HepG2 (cell line): ENCODE results near the gene EHD1. TPM values are rescaled to one million over a fixed set of nuclear protein-coding genes. Genes with fewer than 3 reads are reported as not detected.

Experiments used
- ATAC-seq: fragments of 200-7000 bp; cut with Tn5 transposase; 3 replicates; pipeline ENCODE4 v1.9.1; 2020; ENCODE audit warnings: mild to moderate bottlenecking, moderate library complexity
- BruUV-seq: library from RNA; stranded (reverse); fragments of 400-500 nt; replicated peaks from 2 replicates; lab custom pipeline; 2021; lab: Mats Ljungman, UMichigan
- CTCF ChIA-PET: fragments of 300-600 bp; formaldehyde crosslinking; extraction: SDS; loops from one replicate; lab custom pipeline; 2021; ENCODE audit warnings: low total read pairs, inconsistent platforms, low intra/inter-chr PET ratio; lab: Yijun Ruan, JAX
- POLR2A ChIA-PET: fragments of 350-600 bp; sonication (Branson Sonifier 250); formaldehyde crosslinking; loops from one replicate; lab custom pipeline; 2020; ENCODE audit warnings: antibody characterized with exemption, inconsistent platforms; lab: Yijun Ruan, JAX
- DNase-seq: peaks from one replicate; pipeline ENCODE4 v3.0.0-alpha.2; 2015; ENCODE audit warnings: low spot score
- FAIRE-seq: peaks from 3 replicates; lab custom pipeline; 2011; peaks lifted over from hg19 to GRCh38; lab: Jason Lieb, UNC
- H2AFZ ChIP-seq: one replicate; pipeline ENCODE4 v1.6.1; 2011; ENCODE audit warnings: low read length, inconsistent platforms
- H3K27ac ChIP-seq: fragments of 300-600 bp; 3 replicates; pipeline ENCODE4 v1.8.0; 2011; ENCODE audit warnings: mixed run types, mild to moderate bottlenecking, mixed read lengths, low read length, inconsistent platforms; ENCODE audit not compliant: insufficient read depth; ENCODE audit errors: extremely low read length
- H3K27me3 ChIP-seq, 2 experiments: fragments of 200-600 bp in 1 of 2; 2 replicates in 1 of 2; 3 replicates in 1 of 2; pipeline versions ENCODE4 v1.6.0 to v1.8.0; 2011; ENCODE audit warnings: low read length in 2 of 2, mild to moderate bottlenecking in 2 of 2, moderate library complexity in 2 of 2, inconsistent platforms in 1 of 2; ENCODE audit not compliant: insufficient read depth in 2 of 2, control insufficient read depth in 1 of 2
- H3K36me3 ChIP-seq, 2 experiments: fragments of 200-600 bp in 1 of 2; replicated peaks in 1 of 2; 2 replicates in 1 of 2; 3 replicates in 1 of 2; pipeline versions ENCODE4 v1.5.1 to v1.8.0; 2011; ENCODE audit warnings: low read length in 2 of 2, inconsistent platforms in 1 of 2; ENCODE audit not compliant: insufficient read depth in 2 of 2, control insufficient read depth in 1 of 2
- H3K4me1 ChIP-seq: 2 replicates; pipeline ENCODE4 v1.5.1; 2012; ENCODE audit warnings: low read length, inconsistent platforms; ENCODE audit not compliant: insufficient read depth
- H3K4me2 ChIP-seq: 2 replicates; pipeline ENCODE4 v1.6.0; 2011; ENCODE audit warnings: low read depth, low read length, inconsistent platforms
- H3K4me3 ChIP-seq, 3 experiments: fragments of 200-600 bp in 1 of 3; sonication (generic), shearing (Covaris generic) in 1 of 3; replicated peaks in 1 of 3; 2 replicates each; pipeline ENCODE4 v1.5.1; 2011 to 2016; ENCODE audit warnings: low read length in 3 of 3, inconsistent platforms in 2 of 3, low read depth in 2 of 3, mild to moderate bottlenecking in 2 of 3, control low read depth in 1 of 3, mixed read lengths in 1 of 3; ENCODE audit not compliant: insufficient read depth in 1 of 3
- H3K79me2 ChIP-seq: one replicate; pipeline ENCODE4 v1.6.1; 2011; ENCODE audit warnings: low read length, inconsistent platforms; ENCODE audit not compliant: insufficient read depth
- H3K9ac ChIP-seq: 2 replicates; pipeline ENCODE4 v1.6.0; 2011; ENCODE audit warnings: mild to moderate bottlenecking, low read depth, low read length, inconsistent platforms; ENCODE audit not compliant: insufficient read depth
- H3K9me3 ChIP-seq: 2 replicates; pipeline ENCODE4 v1.5.1; 2012; ENCODE audit warnings: mild to moderate bottlenecking, low read length
- H4K20me1 ChIP-seq: 2 replicates; pipeline ENCODE4 v1.6.0; 2011; ENCODE audit warnings: inconsistent platforms, mild to moderate bottlenecking, low read length, moderate library complexity; ENCODE audit not compliant: insufficient read depth
- AGO2 ChIP-seq: fragments of 200-400 bp; formaldehyde crosslinking; optimal IDR thresholded peaks from 2 replicates; pipeline ENCODE3; 2017; ENCODE audit warnings: mild to moderate bottlenecking, low read depth, low read length, moderate library complexity
- ASH2L ChIP-seq: fragments of 300-600, 200-600 bp; sonication (generic); IDR thresholded peaks from 2 replicates; pipeline ENCODE4 v1.7.0; 2017; ENCODE audit warnings: low read depth, mild to moderate bottlenecking, moderate library complexity, mixed read lengths, low read length; ENCODE audit not compliant: insufficient read length
- BCL6 ChIP-seq: IDR thresholded peaks from 2 replicates; pipeline ENCODE4 v1.6.1; 2016; ENCODE audit warnings: missing genetic modification reagents, missing compliant biosample characterization
- ELF1 ChIP-seq: sonication (generic); formaldehyde crosslinking; IDR thresholded peaks from 2 replicates; pipeline ENCODE4 v1.4.0; 2020; ENCODE audit warnings: missing genetic modification reagents
- ELF4 ChIP-seq: sonication (generic); formaldehyde crosslinking; IDR thresholded peaks from 2 replicates; pipeline ENCODE4 v1.5.0; 2020; ENCODE audit warnings: missing genetic modification reagents, mild to moderate bottlenecking, moderate library complexity, borderline replicate concordance
- FOXA3 ChIP-seq: IDR thresholded peaks from 2 replicates; pipeline ENCODE4 v1.6.1; 2016; ENCODE audit warnings: missing genetic modification reagents, missing compliant biosample characterization
- MTA1 ChIP-seq: sonication (generic); formaldehyde crosslinking; IDR thresholded peaks from 2 replicates; pipeline ENCODE4 v1.4.0; 2020; ENCODE audit warnings: missing genetic modification reagents, mild to moderate bottlenecking, borderline replicate concordance
- NFKBIZ ChIP-seq: IDR thresholded peaks from 2 replicates; pipeline ENCODE4 v1.6.1; 2018; ENCODE audit warnings: missing genetic modification reagents, missing compliant biosample characterization
- RARA ChIP-seq: IDR thresholded peaks from 2 replicates; pipeline ENCODE4 v1.6.1; 2016; ENCODE audit warnings: missing genetic modification reagents, missing compliant biosample characterization
- ZNF225 ChIP-seq: sonication (generic); formaldehyde crosslinking; IDR thresholded peaks from 2 replicates; pipeline ENCODE4 v1.4.0; 2020; ENCODE audit warnings: mild to moderate bottlenecking, missing genetic modification reagents
- ZNF768 ChIP-seq: sonication (generic); formaldehyde crosslinking; IDR thresholded peaks from 2 replicates; pipeline ENCODE4 v1.4.0; 2020; ENCODE audit warnings: missing genetic modification reagents
- ZNF792 ChIP-seq: IDR thresholded peaks from 2 replicates; pipeline ENCODE4 v1.6.1; 2016
- ZNF878 ChIP-seq: sonication (generic); formaldehyde crosslinking; IDR thresholded peaks from 2 replicates; pipeline ENCODE4 v1.8.1; 2023; ENCODE audit warnings: mild to moderate bottlenecking, missing genetic modification reagents, moderate library complexity
- WGBS: methylation state at CpG from one replicate; pipeline ENCODE4 v1.1.6; 2017; ENCODE audit warnings: low lambda C conversion rate; 5-methylcytosine and 5-hydroxymethylcytosine counted together
- in situ Hi-C: cut with HindIII; loops from 2 replicates; pipeline ENCODE4 v1.10.0; 2017; ENCODE audit warnings: low pct_unique_long_range_greater_than_20kb; ENCODE audit not compliant: extremely low pct_ligation_motif_present
- intact Hi-C: fragments of 100-400 bp; cut with micrococcal nuclease; formaldehyde crosslinking; loops from one replicate; pipeline ENCODE4 v1.10.0; 2022; ENCODE audit not compliant: unreplicated experiment
- polyA plus RNA-seq, 8 experiments: library from polyadenylated mRNA; depleted of rRNA in 3 of 8; stranded (reverse) in 7 of 8; unstranded in 1 of 8; fragments of >200 nt; fragmentation: Illumina TruSeq in 4 of 8; extraction: Trizol in 4 of 8; gene quantifications; 2 replicates each; pipeline versions ENCODE4 v1.2.1 to v1.2.3, GENCODE V29; 2011 to 2016; ENCODE audit warnings: low read depth in 4 of 8, missing spikeins in 1 of 8, mixed read lengths in 1 of 8; ENCODE audit not compliant: insufficient read depth in 1 of 8
- total RNA-seq, 5 experiments: library from RNA; depleted of rRNA; stranded (reverse); fragments of >200 nt; fragmentation: Illumina TruSeq; extraction: Trizol; gene quantifications; 2 replicates each; pipeline ENCODE4 v1.2.3, GENCODE V29; 2016; ENCODE audit warnings: low read depth in 1 of 5
- TF ChIP-seq, protein P1 (sequence below), 2 experiments: sonication (generic) in 1 of 2; formaldehyde crosslinking in 1 of 2; IDR thresholded peaks; 2 replicates each; pipeline versions ENCODE4 v1.4.0 to v1.6.1; 2018 to 2020; ENCODE audit warnings: missing genetic modification reagents in 2 of 2, borderline replicate concordance in 1 of 2, low read depth in 1 of 2, mild to moderate bottlenecking in 1 of 2, missing biosample characterization in 1 of 2

EHD1 gene
- total and polyA plus RNA-seq, 2 of the 13 experiments (the other 11 are each of a cell fraction or from before 2014, with no cell fraction given) = 23.6 to 26.6 TPM

DNA sequence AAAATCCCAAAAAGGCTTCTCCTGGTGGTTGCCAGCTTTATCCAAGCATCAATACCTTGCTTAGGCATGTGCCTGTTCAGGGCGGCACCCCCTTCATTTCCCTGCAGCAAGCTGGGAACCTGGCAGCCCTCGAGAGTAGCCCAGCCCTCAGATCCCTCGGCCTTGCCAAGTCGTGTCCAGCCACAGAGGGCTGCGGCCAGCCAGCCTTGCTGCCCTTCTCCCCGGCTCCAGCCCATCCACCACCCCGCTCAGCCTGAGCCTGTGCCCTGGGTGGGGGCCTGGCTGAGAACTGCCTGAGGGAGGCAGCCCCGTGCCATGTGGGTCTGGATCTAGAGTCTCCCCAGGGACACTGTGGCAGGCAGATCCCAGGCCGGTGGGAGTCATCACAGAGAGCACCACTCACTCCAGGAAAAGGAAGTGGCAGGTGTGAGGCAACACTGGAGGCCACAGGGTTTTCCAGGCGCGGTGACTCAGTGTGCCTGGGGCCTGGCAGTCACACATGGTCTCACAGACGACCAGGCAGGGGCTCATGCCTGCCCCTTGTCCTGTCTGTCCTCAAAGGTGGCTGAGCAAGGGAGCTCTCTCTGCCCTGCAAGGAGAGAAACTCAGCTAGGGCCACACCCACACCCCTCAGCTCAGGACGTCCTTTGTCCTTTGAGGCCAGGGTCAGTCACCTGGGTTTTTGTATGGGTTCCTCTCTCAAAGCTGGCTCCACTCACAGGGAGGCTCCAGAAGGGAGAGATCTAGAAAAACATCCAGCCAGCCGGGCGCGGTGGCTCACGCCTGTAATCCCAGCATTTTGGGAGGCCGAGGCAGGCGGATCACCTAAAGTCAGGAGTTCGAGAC lies 21.8 kb downstream of the EHD1 start (continued):
- peak; percentile 45; the same call in 1 of the 2 replicates for TF ChIP-seq ZNF792 (CRISPR knock-in tag)
- TF ChIP-seq MTA1 = no peak
- peak; percentile 32; the same call in 1 of the 2 replicates for TF ChIP-seq FOXA3 (CRISPR knock-in tag)
- TF ChIP-seq ELF1 = peak; percentile 36; the same call in 1 of the 2 replicates
- TF ChIP-seq ZNF225 (CRISPR knock-in tag) = no peak
- TF ChIP-seq RARA (CRISPR knock-in tag) = peak; percentile 73
- TF ChIP-seq BCL6 (CRISPR knock-in tag) = peak; percentile 73

DNA sequence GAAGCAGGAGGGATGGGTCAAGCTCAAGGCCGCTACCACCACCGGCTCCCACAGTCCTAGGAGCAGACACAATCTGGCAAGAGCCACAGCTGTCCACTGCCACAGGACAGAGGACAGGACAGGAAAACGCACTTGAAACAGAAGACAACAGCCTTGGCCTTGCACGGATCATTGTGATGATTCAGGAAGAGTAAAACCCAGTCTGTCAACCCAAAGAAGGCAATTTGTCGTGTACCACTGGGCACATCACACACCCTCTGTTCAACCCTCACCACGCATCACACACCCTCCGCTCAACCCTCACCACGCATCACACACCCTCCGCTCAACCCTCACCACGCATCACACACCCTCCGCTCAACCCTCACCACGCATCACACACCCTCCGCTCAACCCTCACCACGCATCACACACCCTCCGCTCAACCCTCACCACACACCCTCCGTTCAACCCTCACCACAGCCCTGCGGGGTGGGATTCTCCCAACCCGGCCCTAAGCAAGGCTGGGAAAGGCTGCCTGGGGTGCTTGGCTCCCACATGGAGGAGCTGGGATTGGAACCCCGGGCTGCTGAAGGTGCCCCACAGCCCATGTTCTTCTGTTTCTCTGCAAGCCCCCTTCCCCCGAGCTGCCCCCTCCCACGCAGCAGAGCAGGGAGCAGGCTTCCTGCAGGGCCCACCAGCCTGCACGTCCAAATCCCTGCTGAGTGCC lies 22.7 kb downstream of the EHD1 start:
- intact Hi-C loops = no loop called here
- H3K4me2 ChIP-seq = no peak overlapping the region
- H2AFZ ChIP-seq = no peak overlapping the region
- H3K9me3 ChIP-seq = no peaks in the 10 kb centered on the region
- peaks cover 13 to 30% of the 10 kb centered on the region in 2 experiments; a peak in 4 of 5 replicates for H3K36me3 ChIP-seq
- BruUV-seq = no TSS peak
- H3K27ac ChIP-seq = peak overlapping the region; percentile 40
- 0 out of 2 replicates have a peak overlapping the region, but pooled peaks have one; percentile 7 for H3K9ac ChIP-seq
- no peaks in the 10 kb centered on the region for H3K79me2 ChIP-seq
- DNase-seq = no peak
- H4K20me1 ChIP-seq = no peaks in the 10 kb centered on the region
- no peak overlapping the region for H3K4me3 ChIP-seq
- POLR2A ChIA-PET = interaction anchor here (0.8 to 3.0 kb wide), 13 partner anchors 9 to 79 kb away, joined by 3 to 23 read pairs (median 7); partner anchors contain the start of genes EHD1, GPHA2 and SF1
- peaks cover 35% of the 10 kb centered on the region for H3K4me1 ChIP-seq
- 86% methylated on average over 16 of the region's 22 CpGs for WGBS
- in situ Hi-C loops = no loop called here
- ATAC-seq = no peak
- no peaks in the 10 kb centered on the region for H3K27me3 ChIP-seq
- no peak for FAIRE-seq
- CTCF ChIA-PET = no interaction called here
- peak; percentile 21 for TF ChIP-seq AGO2
- TF ChIP-seq NFKBIZ (CRISPR knock-in tag) = no peak
- TF ChIP-seq ASH2L = no peak
- no peak for TF ChIP-seq ZNF878 (CRISPR knock-in tag)
- TF ChIP-seq, protein P1, sequence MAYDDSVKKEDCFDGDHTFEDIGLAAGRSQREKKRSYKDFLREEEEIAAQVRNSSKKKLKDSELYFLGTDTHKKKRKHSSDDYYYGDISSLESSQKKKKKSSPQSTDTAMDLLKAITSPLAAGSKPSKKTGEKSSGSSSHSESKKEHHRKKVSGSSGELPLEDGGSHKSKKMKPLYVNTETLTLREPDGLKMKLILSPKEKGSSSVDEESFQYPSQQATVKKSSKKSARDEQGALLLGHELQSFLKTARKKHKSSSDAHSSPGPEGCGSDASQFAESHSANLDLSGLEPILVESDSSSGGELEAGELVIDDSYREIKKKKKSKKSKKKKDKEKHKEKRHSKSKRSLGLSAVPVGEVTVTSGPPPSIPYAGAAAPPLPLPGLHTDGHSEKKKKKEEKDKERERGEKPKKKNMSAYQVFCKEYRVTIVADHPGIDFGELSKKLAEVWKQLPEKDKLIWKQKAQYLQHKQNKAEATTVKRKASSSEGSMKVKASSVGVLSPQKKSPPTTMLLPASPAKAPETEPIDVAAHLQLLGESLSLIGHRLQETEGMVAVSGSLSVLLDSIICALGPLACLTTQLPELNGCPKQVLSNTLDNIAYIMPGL (CRISPR knock-in tag; IDR thresholded peaks at IDR 0.05; ENCODE audit: borderline replicate concordance in 1 of 2, low read depth in 1 of 2) = no peak
- TF ChIP-seq ZNF768 = no peak
- no peak for TF ChIP-seq ELF4 (CRISPR knock-in tag)
